ENCODE data around the gene ATL2. TPM values are rescaled to one million over a fixed set of nuclear protein-coding genes. Genes with fewer than 3 reads are reported as not detected.
"Not testable (repeated sequence)": the region's sequence is repeated elsewhere in the genome, so short reads cannot be mapped to it uniquely, and the experiment has no call there.

ATL2 gene
- total RNA-seq, 1 experiment from 2014 or later = 66.7 TPM

- Histone ChIP-seq H3K9me3 (ENCODE audit: control insufficient read depth, low read depth, low read length) (no peaks in the 10 kb centered on the region), H3K4me2 (ENCODE audit: insufficient read depth, insufficient read length, low read length) (no peak overlapping the region), H3K23me2 (ENCODE audit: insufficient read length, low read depth, low read length, poor library complexity, severe bottlenecking) (no peaks in the 10 kb centered on the region), H3T11ph (ENCODE audit: low read length) (no peak overlapping the region), H2BK120ac (ENCODE audit: low read depth, low read length, poor library complexity, severe bottlenecking) (no peak overlapping the region), H3K79me2 (ENCODE audit: insufficient read depth, low read length) (no peaks in the 10 kb centered on the region; the same call in 1 of the 2 replicates), H2BK15ac (ENCODE audit: low read depth, low read length) (no peak overlapping the region), H3K23ac (ENCODE audit: insufficient read length, low read depth, low read length) (no peak overlapping the region), H3K9ac (ENCODE audit: extremely low read depth, insufficient read length, low read length) (no peak overlapping the region), H2AFZ (ENCODE audit: low read length) (no peak overlapping the region), H3K18ac (ENCODE audit: insufficient read length, low read depth, low read length) (no peak overlapping the region), H3K4me1 (ENCODE audit: insufficient read depth, low read length) (no peaks in the 10 kb centered on the region), H2AK5ac (ENCODE audit: insufficient read length, low read length) (no peak overlapping the region), H2BK5ac (ENCODE audit: insufficient read length, low read length) (no peak overlapping the region), H3K56ac (ENCODE audit: insufficient read length, low read depth, low read length) (no peak overlapping the region), H2BK12ac (ENCODE audit: insufficient read length, low read depth, low read length) (no peak overlapping the region), H4K91ac (ENCODE audit: insufficient read length, low read depth, low read length) (no peak overlapping the region), H2BK20ac (ENCODE audit: low read depth, low read length, poor library complexity, severe bottlenecking) (no peak overlapping the region), H4K5ac (ENCODE audit: insufficient read length, low read depth, low read length) (no peak overlapping the region), H3K4ac (ENCODE audit: low read depth, low read length) (no peak overlapping the region), H3K27ac (ENCODE audit: insufficient read length, low read depth, low read length) (no peak overlapping the region), H4K20me1 (ENCODE audit: control insufficient read depth, insufficient read depth, insufficient read length) (no peaks in the 10 kb centered on the region), H3K79me1 (ENCODE audit: insufficient read depth, low read depth, low read length, poor library complexity, severe bottlenecking) (peaks cover 7% of the 10 kb centered on the region), H3K14ac (ENCODE audit: insufficient read depth, low read length) (no peak overlapping the region), H4K8ac (replicated peaks; ENCODE audit: insufficient read length, low read depth, low read length) (no peak overlapping the region), H3K27me3 (ENCODE audit: insufficient read depth, low read length) (no peaks in the 10 kb centered on the region)
- Mint-ChIP-seq H3K27ac (peak overlapping the region in 1 of 3 experiments; percentile 84; a peak in 2 of 7 replicates), H3K27me3 (ENCODE audit: low read depth) (no peaks in the 10 kb centered on the region), H3K36me3 (ENCODE audit: insufficient read depth in 1 of 3, low read depth in 3 of 3) (peaks cover 2 to 22% (median 19%) of the 10 kb centered on the region in 3 experiments; a peak in 6 of 7 replicates), H3K4me3 (no peak overlapping the region), H3K4me1 (peaks cover 14% of the 10 kb centered on the region in 2 experiments), H3K9me3 (no peaks in the 10 kb centered on the region)
- no peak for DNase-seq
- TF ChIP-seq CTCF (conservative IDR thresholded peaks at IDR 0.05) = no peak
These were observed 54.7 kb downstream of the ATL2 start for GRCh38 chr2:38322224-38322914.

- H3K9me3 Mint-ChIP-seq; H3K79me2 ChIP-seq (ENCODE audit: insufficient read depth, low read length); H4K8ac ChIP-seq (replicated peaks; ENCODE audit: insufficient read length, low read depth, low read length); H3K4me1 Mint-ChIP-seq; H3T11ph ChIP-seq (ENCODE audit: low read length); H4K5ac ChIP-seq (ENCODE audit: insufficient read length, low read depth, low read length); H3K27me3 ChIP-seq (ENCODE audit: insufficient read depth, low read length); H3K23me2 ChIP-seq (ENCODE audit: insufficient read length, low read depth, low read length, poor library complexity, severe bottlenecking); H3K23ac ChIP-seq (ENCODE audit: insufficient read length, low read depth, low read length); H2AK5ac ChIP-seq (ENCODE audit: insufficient read length, low read length); H3K14ac ChIP-seq (ENCODE audit: insufficient read depth, low read length); H3K4ac ChIP-seq (ENCODE audit: low read depth, low read length); H3K27ac ChIP-seq (ENCODE audit: insufficient read length, low read depth, low read length); H3K27me3 Mint-ChIP-seq (ENCODE audit: low read depth); H3K18ac ChIP-seq (ENCODE audit: insufficient read length, low read depth, low read length); H3K4me2 ChIP-seq (ENCODE audit: insufficient read depth, insufficient read length, low read length); H2AFZ ChIP-seq (ENCODE audit: low read length); H2BK12ac ChIP-seq (ENCODE audit: insufficient read length, low read depth, low read length); H3K4me1 ChIP-seq (ENCODE audit: insufficient read depth, low read length); H3K9ac ChIP-seq (ENCODE audit: extremely low read depth, insufficient read length, low read length); H2BK5ac ChIP-seq (ENCODE audit: insufficient read length, low read length); H3K56ac ChIP-seq (ENCODE audit: insufficient read length, low read depth, low read length); H4K91ac ChIP-seq (ENCODE audit: insufficient read length, low read depth, low read length); H3K9me3 ChIP-seq (ENCODE audit: control insufficient read depth, low read depth, low read length); H2BK15ac ChIP-seq (ENCODE audit: low read depth, low read length); H3K4me3 Mint-ChIP-seq; H2BK120ac ChIP-seq (ENCODE audit: low read depth, low read length, poor library complexity, severe bottlenecking); H3K79me1 ChIP-seq (ENCODE audit: insufficient read depth, low read depth, low read length, poor library complexity, severe bottlenecking); H4K20me1 ChIP-seq (ENCODE audit: control insufficient read depth, insufficient read depth, insufficient read length); DNase-seq; H2BK20ac ChIP-seq (ENCODE audit: low read depth, low read length, poor library complexity, severe bottlenecking): not testable (repeated sequence)
- Mint-ChIP-seq H3K36me3 (ENCODE audit: insufficient read depth in 1 of 3, low read depth in 3 of 3) (peaks cover 4 to 35% (median 25%) of the 10 kb centered on the region in 3 experiments; a peak in 6 of 7 replicates), H3K27ac (peak overlapping the region; percentile 15 to 76 (median 58); a peak in 5 of 7 replicates)
- WGBS (ENCODE audit: extremely low coverage, insufficient read length, low lambda C conversion rate) = no CpG with 5 or more reads among the region's 5 CpGs
These were observed 57.8 kb downstream of the ATL2 start for GRCh38 chr2:38319240-38319639.

All from H9 (cell line).